Keratinocyte (primary cell): ENCODE measurements around the gene DIAPH1. TPM values are rescaled to one million over a fixed set of nuclear protein-coding genes. Genes with fewer than 3 reads are reported as not detected.

Experiments
- DNase-seq: peaks from one replicate; pipeline ENCODE4 v3.0.0-alpha.2; 2011; ENCODE audit warnings: low read depth, missing footprints, low spot score
- FAIRE-seq: peaks from 2 replicates; lab custom pipeline; 2011; peaks lifted over from hg19 to GRCh38; lab: Jason Lieb, UNC
- H2AFZ ChIP-seq: 2 replicates; pipeline ENCODE4 v1.6.0; 2012; ENCODE audit warnings: low read length, control low read depth, inconsistent platforms; ENCODE audit not compliant: control insufficient read depth
- H3K27ac ChIP-seq: 2 replicates; pipeline ENCODE4 v1.5.1; 2011; ENCODE audit warnings: low read length; ENCODE audit not compliant: control insufficient read depth, insufficient read depth
- H3K27me3 ChIP-seq: 3 replicates; pipeline ENCODE4 v1.6.0; 2011; ENCODE audit warnings: low read length; ENCODE audit not compliant: control insufficient read depth, insufficient read depth; ENCODE audit errors: extremely low read depth
- H3K36me3 ChIP-seq, 2 experiments: 2 replicates in 1 of 2; 3 replicates in 1 of 2; pipeline ENCODE4 v1.5.1; 2011; ENCODE audit warnings: low read length in 2 of 2, mild to moderate bottlenecking in 1 of 2; ENCODE audit not compliant: control insufficient read depth in 2 of 2, insufficient read depth in 2 of 2; ENCODE audit errors: extremely low read depth in 1 of 2
- H3K4me1 ChIP-seq: 3 replicates; pipeline ENCODE4 v1.5.1; 2011; ENCODE audit warnings: low read length; ENCODE audit not compliant: control insufficient read depth, insufficient read depth; ENCODE audit errors: extremely low read depth
- H3K4me2 ChIP-seq: 3 replicates; pipeline ENCODE4 v1.6.0; 2011; ENCODE audit warnings: low read depth, low read length; ENCODE audit not compliant: control insufficient read depth, insufficient read depth; ENCODE audit errors: extremely low read depth
- H3K4me3 ChIP-seq, 3 experiments: fragments of 200-600 bp in 1 of 3; sonication (generic) in 1 of 3; 2 replicates in 2 of 3; 3 replicates in 1 of 3; pipeline ENCODE4 v1.5.1; 2011 to 2016; ENCODE audit warnings: low read length in 3 of 3, mild to moderate bottlenecking in 3 of 3, control low read depth in 2 of 3, inconsistent platforms in 1 of 3, low read depth in 1 of 3, mixed read lengths in 1 of 3, mixed run types in 1 of 3, moderate library complexity in 1 of 3; ENCODE audit not compliant: control insufficient read depth in 2 of 3, insufficient read depth in 2 of 3; ENCODE audit errors: extremely low read depth in 1 of 3
- H3K79me2 ChIP-seq: 2 replicates; pipeline ENCODE4 v1.6.0; 2012; ENCODE audit warnings: low read length; ENCODE audit not compliant: control insufficient read depth, insufficient read depth
- H3K9ac ChIP-seq: 3 replicates; pipeline ENCODE4 v1.6.0; 2011; ENCODE audit warnings: low read length; ENCODE audit not compliant: control insufficient read depth, insufficient read depth; ENCODE audit errors: extremely low read depth
- H3K9me1 ChIP-seq: 3 replicates; pipeline ENCODE4 v1.6.0; 2011; ENCODE audit warnings: low read length; ENCODE audit not compliant: control insufficient read depth, insufficient read depth; ENCODE audit errors: extremely low read depth
- H3K9me3 ChIP-seq: 2 replicates; pipeline ENCODE4 v1.5.1; 2012; ENCODE audit warnings: low read depth, low read length; ENCODE audit not compliant: control insufficient read depth
- H4K20me1 ChIP-seq: 3 replicates; pipeline ENCODE4 v1.6.0; 2011; ENCODE audit warnings: low read length; ENCODE audit not compliant: control insufficient read depth, insufficient read depth; ENCODE audit errors: extremely low read depth
- EZH2 ChIP-seq: IDR thresholded peaks from one replicate; pipeline ENCODE4 v1.6.1; 2012; ENCODE audit warnings: inconsistent platforms, mild to moderate bottlenecking, low read length, moderate library complexity
- dilution Hi-C: fragments of 300-500 bp; cut with MboI; formaldehyde crosslinking; loops from one replicate; pipeline ENCODE4 v1.7.0; 2020; ENCODE audit warnings: low sequenced_read_pairs; ENCODE audit not compliant: extremely low pct_ligation_motif_present
- polyA plus RNA-seq, 5 experiments: library from polyadenylated mRNA; depleted of rRNA in 3 of 5; stranded (reverse) in 3 of 5; stranded (forward) in 1 of 5; unstranded in 1 of 5; fragments of >200 nt; gene quantifications; 1 replicate in 1 of 5; 2 replicates in 3 of 5; 3 replicates in 1 of 5; pipeline versions ENCODE4 v1.2.1 to v1.2.3, GENCODE V29; 2011 to 2012; ENCODE audit warnings: missing spikeins in 2 of 5, low read depth in 1 of 5, low replicate concordance in 1 of 5
- TF ChIP-seq, protein P1 (sequence below), 3 experiments: IDR thresholded peaks in 1 of 3; conservative IDR thresholded peaks in 1 of 3; optimal IDR thresholded peaks in 1 of 3; 2 replicates in 2 of 3; 3 replicates in 1 of 3; pipeline versions ENCODE3 to v1.5.1; 2011; ENCODE audit warnings: low read length in 3 of 3, mild to moderate bottlenecking in 3 of 3, moderate library complexity in 2 of 3, control low read depth in 1 of 3, inconsistent platforms in 1 of 3; ENCODE audit not compliant: insufficient read depth in 2 of 3; ENCODE audit errors: extremely low read depth in 1 of 3

The DIAPH1 gene
- polyA plus RNA-seq, 1 donor (not counting 4 experiments of a cell fraction or from before 2014, with no cell fraction given), result 72.0 TPM

GRCh38 chr5:141664733-141665461, 46.1 kb upstream of the DIAPH1 start:
- H3K27ac ChIP-seq, result no peak overlapping the region
- dilution Hi-C loops, result no loop called here
- H3K36me3 ChIP-seq, result no peaks in the 10 kb centered on the region
- H3K9me3 ChIP-seq, result no peaks in the 10 kb centered on the region
- H3K27me3 ChIP-seq, result no peaks in the 10 kb centered on the region
- H3K9ac ChIP-seq, result no peak overlapping the region
- no peaks in the 10 kb centered on the region for H3K4me1 ChIP-seq
- no peaks in the 10 kb centered on the region for H4K20me1 ChIP-seq
- H2AFZ ChIP-seq, result no peak overlapping the region
- no peaks in the 10 kb centered on the region for H3K9me1 ChIP-seq
- H3K79me2 ChIP-seq, result no peaks in the 10 kb centered on the region
- FAIRE-seq, result peak; percentile 17
- H3K4me3 ChIP-seq, result no peak overlapping the region
- H3K4me2 ChIP-seq, result no peak overlapping the region
- TF ChIP-seq EZH2, result no peak
- TF ChIP-seq, protein P1, sequence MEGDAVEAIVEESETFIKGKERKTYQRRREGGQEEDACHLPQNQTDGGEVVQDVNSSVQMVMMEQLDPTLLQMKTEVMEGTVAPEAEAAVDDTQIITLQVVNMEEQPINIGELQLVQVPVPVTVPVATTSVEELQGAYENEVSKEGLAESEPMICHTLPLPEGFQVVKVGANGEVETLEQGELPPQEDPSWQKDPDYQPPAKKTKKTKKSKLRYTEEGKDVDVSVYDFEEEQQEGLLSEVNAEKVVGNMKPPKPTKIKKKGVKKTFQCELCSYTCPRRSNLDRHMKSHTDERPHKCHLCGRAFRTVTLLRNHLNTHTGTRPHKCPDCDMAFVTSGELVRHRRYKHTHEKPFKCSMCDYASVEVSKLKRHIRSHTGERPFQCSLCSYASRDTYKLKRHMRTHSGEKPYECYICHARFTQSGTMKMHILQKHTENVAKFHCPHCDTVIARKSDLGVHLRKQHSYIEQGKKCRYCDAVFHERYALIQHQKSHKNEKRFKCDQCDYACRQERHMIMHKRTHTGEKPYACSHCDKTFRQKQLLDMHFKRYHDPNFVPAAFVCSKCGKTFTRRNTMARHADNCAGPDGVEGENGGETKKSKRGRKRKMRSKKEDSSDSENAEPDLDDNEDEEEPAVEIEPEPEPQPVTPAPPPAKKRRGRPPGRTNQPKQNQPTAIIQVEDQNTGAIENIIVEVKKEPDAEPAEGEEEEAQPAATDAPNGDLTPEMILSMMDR (optimal IDR thresholded peaks at IDR 0.05 in 1 of 3, IDR thresholded peaks at IDR 0.05 in 1 of 3, conservative IDR thresholded peaks at IDR 0.05 in 1 of 3; ENCODE audit: extremely low read depth in 1 of 3, insufficient read depth in 2 of 3, low read length in 3 of 3), result peak; percentile 91 to 93 (median 92)
- no peak for DNase-seq

- Histone ChIP-seq H3K9me1 (no peaks in the 10 kb centered on the region), H3K36me3 (no peaks in the 10 kb centered on the region), H3K27me3 (no peaks in the 10 kb centered on the region), H3K9ac (no peak overlapping the region), H3K4me1 (no peaks in the 10 kb centered on the region), H3K79me2 (no peaks in the 10 kb centered on the region), H4K20me1 (no peaks in the 10 kb centered on the region), H3K9me3 (no peaks in the 10 kb centered on the region), H2AFZ (no peak overlapping the region), H3K27ac (no peak overlapping the region), H3K4me3 (no peak overlapping the region), H3K4me2 (no peak overlapping the region)
- FAIRE-seq (no peak), DNase-seq (no peak)
- dilution Hi-C loops, result no loop called here
- no peak for TF ChIP-seq EZH2
- TF ChIP-seq, protein P1 (optimal IDR thresholded peaks at IDR 0.05 in 1 of 3, IDR thresholded peaks at IDR 0.05 in 1 of 3, conservative IDR thresholded peaks at IDR 0.05 in 1 of 3; ENCODE audit: extremely low read depth in 1 of 3, insufficient read depth in 2 of 3, low read length in 3 of 3), result no peak
Observed at GRCh38 chr5:141663506-141663905, 44.7 kb upstream of the DIAPH1 start.
